Activated T-cell treated with anti-CD3 and anti-CD28 coated beads, Interleukin-2, amount 50 U/mL, for 4 hours (primary cell): ENCODE measurements around the gene RFX5. TPM values are rescaled to one million over a fixed set of nuclear protein-coding genes. Genes with fewer than 3 reads are reported as not detected.

Experiments
- total RNA-seq, 3 donors: library from RNA; stranded (reverse); gene quantifications; one replicate each; pipeline ENCODE4 v1.2.1, GENCODE V29; 2021

RFX5 gene
- total RNA-seq, 3 donors from 2014 or later = 48.7 to 58.6 (median 50.9) TPM

Other genes starting within 250 kb of the RFX5 start
- 1 to 10 TPM in 1 of 3 donors, under 1 TPM in 2; 0.78 to 1.3 (median 0.84) TPM for gene SEMA6C, start 200.6 kb downstream of the RFX5 start, total RNA-seq
- 10 to 100 TPM; 15.8 to 18.3 (median 18.2) TPM for gene TNFAIP8L2, start 190.6 kb downstream of the RFX5 start, total RNA-seq
- gene LYSMD1, start 181.3 kb downstream of the RFX5 start, total RNA-seq = 1 to 10 TPM; 3.0 to 4.4 (median 3.5) TPM
- gene SCNM1, start 181.1 kb downstream of the RFX5 start, total RNA-seq = 10 to 100 TPM; 92.8 to 95.0 (median 93.3) TPM
- 1 to 10 TPM in 2 of 3 donors, under 1 TPM in 1; 0.52 to 2.9 (median 2.3) TPM for gene TMOD4, start 171.3 kb downstream of the RFX5 start, total RNA-seq
- 10 to 100 TPM; 72.5 to 81.9 (median 78.1) TPM for gene VPS72, start 157.1 kb downstream of the RFX5 start, total RNA-seq
- gene PIP5K1A, start 148.7 kb downstream of the RFX5 start, total RNA-seq = 100 to 1,000 TPM in 2 of 3 donors, 10 to 100 TPM in 1; 98.5 to 110 (median 100) TPM
- 100 to 1,000 TPM; 336 to 368 (median 350) TPM for gene PSMD4, start 92.5 kb downstream of the RFX5 start, total RNA-seq
- 10 to 100 TPM; 25.3 to 27.5 (median 25.9) TPM for gene ZNF687, start 65.0 kb downstream of the RFX5 start, total RNA-seq
- 10 to 100 TPM; 50.9 to 60.2 (median 57.8) TPM for gene PI4KB, start 19.8 kb downstream of the RFX5 start, total RNA-seq
- gene SELENBP1, start 25.5 kb upstream of the RFX5 start, total RNA-seq = under 1 TPM; 0.43 to 0.82 (median 0.63) TPM
- gene PSMB4, start 52.3 kb upstream of the RFX5 start, total RNA-seq = 100 to 1,000 TPM; 641 to 690 (median 678) TPM
- gene POGZ, start 112.2 kb upstream of the RFX5 start, total RNA-seq = 10 to 100 TPM; 48.8 to 51.2 (median 49.5) TPM
- gene CGN, start 164.1 kb upstream of the RFX5 start, total RNA-seq = 1 to 10 TPM in 1 of 3 donors, under 1 TPM in 2; 0.68 to 1.0 (median 0.94) TPM
- gene TUFT1, start 193.1 kb upstream of the RFX5 start, total RNA-seq = 1 to 10 TPM; 1.2 to 4.0 (median 2.2) TPM